ENCODE measurements around the gene KRTAP10-12. TPM values are rescaled to one million over a fixed set of nuclear protein-coding genes. Genes with fewer than 3 reads are reported as not detected.

Gene KRTAP10-12
- total RNA-seq, 1 experiment from 2014 or later = not detected

DNA sequence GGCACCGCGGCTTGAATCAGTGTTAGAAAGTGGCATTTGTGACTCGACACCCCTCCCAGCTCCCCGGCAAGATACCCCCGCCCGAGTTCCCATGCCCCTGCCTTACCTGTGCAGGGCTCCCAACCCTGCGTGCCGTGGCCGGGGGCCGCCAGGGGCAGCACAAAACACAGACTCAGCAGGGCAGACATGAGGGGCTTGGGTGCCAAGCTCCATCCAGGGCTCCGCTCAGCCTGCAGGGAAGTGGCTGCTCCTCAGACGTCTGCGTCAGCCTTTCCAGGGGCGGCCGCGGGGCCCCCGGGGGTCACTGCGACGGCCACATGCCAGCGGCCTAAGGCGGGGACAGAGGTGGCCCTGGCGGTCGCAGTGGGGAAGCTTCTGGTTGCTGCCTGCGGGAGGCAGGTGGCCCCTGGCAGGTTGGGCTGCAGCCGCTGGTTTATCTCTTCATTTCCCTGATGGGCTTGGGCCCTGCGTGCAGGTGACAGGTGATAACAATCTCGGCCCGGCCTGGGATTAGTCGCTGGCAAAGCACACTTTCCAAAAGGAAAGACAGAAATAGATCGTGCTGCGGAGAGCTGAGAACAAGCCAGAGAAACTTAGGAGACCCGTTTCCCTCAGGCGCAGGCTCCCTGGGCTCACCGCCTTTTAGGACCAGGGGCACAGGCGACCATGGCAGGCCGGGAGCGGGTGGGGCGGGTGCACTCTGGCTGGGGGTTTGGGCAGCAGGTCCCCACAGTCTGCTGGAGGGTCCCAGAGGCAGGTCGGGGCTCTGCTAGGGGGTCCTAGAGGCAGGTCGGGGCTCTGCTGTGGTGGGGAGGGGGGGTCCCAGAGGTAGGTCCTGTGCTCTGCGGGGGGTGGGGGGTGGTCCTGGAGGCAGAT is 14.6 kb downstream of the KRTAP10-12 start, which contains the start of gene TSPEAR:
Gene TSPEAR, minus strand, starts transcription at position 246 of the 876 bp plus-strand sequence. Its CDS starts 58 bp downstream, at position 188.
- intact Hi-C loops (cut with micrococcal nuclease; ENCODE audit: unreplicated experiment) (no loop called here), in situ Hi-C loops (cut with HindIII; ENCODE audit: low pct_unique_long_range_greater_than_20kb, low sequenced_read_pairs) (no loop called here)
- CTCF ChIA-PET = no interaction called here
- no peak for ATAC-seq
- Histone ChIP-seq H3K27ac (ENCODE audit: low read length) (no peak within 1 kb of the TSS), H3K9me3 (ENCODE audit: control insufficient read depth, insufficient read depth, low read depth, low read length) (no peaks in the 10 kb centered on the region), H3K4me3 (ENCODE audit: low read depth in 2 of 2, low read length in 2 of 2) (no peak within 1 kb of the TSS), H3K36me3 (ENCODE audit: control insufficient read depth, insufficient read depth, low read length) (no peaks in the 10 kb centered on the region), H3K27me3 (ENCODE audit: control insufficient read depth, insufficient read depth, low read length) (no peaks in the 10 kb centered on the region), H3K4me1 (ENCODE audit: control insufficient read depth, insufficient read depth, low read length) (no peaks in the 10 kb centered on the region; the same call in none of the 2 replicates)
- TF ChIP-seq TCF7L2 (IDR thresholded peaks at IDR 0.05; ENCODE audit: low read depth, low read length) = no peak
- TF ChIP-seq SIN3A (IDR thresholded peaks at IDR 0.05; ENCODE audit: borderline replicate concordance, insufficient read depth, low read depth, low read length) = no peak
- TF ChIP-seq POLR2AphosphoS5 (IDR thresholded peaks at IDR 0.05; ENCODE audit: low read depth, low read length) = no peak
- TF ChIP-seq REST (IDR thresholded peaks at IDR 0.05; ENCODE audit: insufficient read depth in 1 of 2, low read depth in 2 of 2, low read length in 1 of 2) = no peak
- POLR2A ChIA-PET = no interaction called here
- no peak for DNase-seq (ENCODE audit: low read depth, low spot score)
- no TSS peak for BruUV-seq (replicated peaks)

- Histone ChIP-seq H3K27ac (ENCODE audit: low read length) (no peak overlapping the region), H3K9me3 (ENCODE audit: control insufficient read depth, insufficient read depth, low read depth, low read length) (no peaks in the 10 kb centered on the region), H3K36me3 (ENCODE audit: control insufficient read depth, insufficient read depth, low read length) (no peaks in the 10 kb centered on the region), H3K4me1 (ENCODE audit: control insufficient read depth, insufficient read depth, low read length) (no peaks in the 10 kb centered on the region; the same call in none of the 2 replicates), H3K27me3 (ENCODE audit: control insufficient read depth, insufficient read depth, low read length) (no peaks in the 10 kb centered on the region), H3K4me3 (ENCODE audit: low read depth in 2 of 2, low read length in 2 of 2) (no peak overlapping the region)
- TF ChIP-seq CTCF (IDR thresholded peaks at IDR 0.05) (no peak), SIN3A (IDR thresholded peaks at IDR 0.05; ENCODE audit: borderline replicate concordance, insufficient read depth, low read depth, low read length) (no peak), POLR2AphosphoS5 (IDR thresholded peaks at IDR 0.05; ENCODE audit: low read depth, low read length) (no peak), TCF7L2 (IDR thresholded peaks at IDR 0.05; ENCODE audit: low read depth, low read length) (no peak), REST (IDR thresholded peaks at IDR 0.05; ENCODE audit: insufficient read depth in 1 of 2, low read depth in 2 of 2, low read length in 1 of 2) (no peak)
- BruUV-seq (replicated peaks) = no TSS peak
- DNase-seq (ENCODE audit: low read depth, low spot score) = no peak
- no peak for ATAC-seq
- ChIA-PET POLR2A (no interaction called here), CTCF (no interaction called here)
- intact Hi-C loops (cut with micrococcal nuclease; ENCODE audit: unreplicated experiment) = no loop called here
- in situ Hi-C loops (cut with HindIII; ENCODE audit: low pct_unique_long_range_greater_than_20kb, low sequenced_read_pairs) = no loop called here
Measured at GRCh38 chr21:44712203-44713028, 15.4 kb downstream of the KRTAP10-12 start.

Measured in Panc1 (cell line).